Mesenteric fat pad (tissue), 1 donor: ENCODE data around the gene ZC2HC1C. TPM values are rescaled to one million over a fixed set of nuclear protein-coding genes. Genes with fewer than 3 reads are reported as not detected.

Experiments used
- total RNA-seq: library from RNA; stranded (reverse); fragmentation: NEBNext Ultra II Directional; extraction: Animal tissue kit (Norgen Biotek cat#: 25700); gene quantifications from one replicate; pipeline ENCODE4 v1.2.1, GENCODE V29; 2021
- donor health status: DM: yes; HTN: yes; CAD: no.

Gene ZC2HC1C
- total RNA-seq, 1 donor from 2014 or later, result 3.1 TPM

Other genes with a start within 250 kb of the ZC2HC1C start
- gene PROX2, start 193.5 kb upstream of the ZC2HC1C start, total RNA-seq, result not detected
- gene DLST, start 187.7 kb upstream of the ZC2HC1C start, total RNA-seq, result 143 TPM
- gene RPS6KL1, start 146.4 kb upstream of the ZC2HC1C start, total RNA-seq, result 23.6 TPM
- gene PGF, start 114.0 kb upstream of the ZC2HC1C start, total RNA-seq, result 2.9 TPM
- 33.2 TPM for gene EIF2B2, start 66.7 kb upstream of the ZC2HC1C start, total RNA-seq
- 27.9 TPM for gene MLH3, start 18.2 kb upstream of the ZC2HC1C start, total RNA-seq
- 9.1 TPM for gene ACYP1, start 5.6 kb upstream of the ZC2HC1C start, total RNA-seq
- gene NEK9, start 57.4 kb downstream of the ZC2HC1C start, total RNA-seq, result 105 TPM
- gene TMED10, start 107.0 kb downstream of the ZC2HC1C start, total RNA-seq, result 330 TPM
- gene FOS, start 209.2 kb downstream of the ZC2HC1C start, total RNA-seq, result 1,900 TPM